HFFc6 (cell line): Measurements from ENCODE around the gene SHANK2. TPM values are rescaled to one million over a fixed set of nuclear protein-coding genes. Genes with fewer than 3 reads are reported as not detected.

Source experiments
- DNase-seq: peaks from one replicate; pipeline ENCODE4 v3.0.0-alpha.2; 2018
- H3K27ac Mint-ChIP-seq: 2 replicates; pipeline ENCODE4 v1.8.0; 2020; ENCODE audit warnings: mild to moderate bottlenecking, mixed read lengths
- H3K27me3 Mint-ChIP-seq: 2 replicates; pipeline ENCODE4 v1.8.0; 2021; ENCODE audit warnings: mild to moderate bottlenecking, moderate library complexity, mixed read lengths; ENCODE audit not compliant: insufficient read depth
- H3K36me3 Mint-ChIP-seq: 2 replicates; pipeline ENCODE4 v1.8.0; 2021; ENCODE audit warnings: low read depth, mixed read lengths
- H3K4me1 Mint-ChIP-seq: 2 replicates; pipeline ENCODE4 v1.8.0; 2020; ENCODE audit warnings: low read depth, mixed read lengths
- H3K4me3 Mint-ChIP-seq: 2 replicates; pipeline ENCODE4 v1.8.0; 2020; ENCODE audit warnings: mild to moderate bottlenecking, moderate library complexity, mixed read lengths
- H3K9me3 Mint-ChIP-seq: 2 replicates; pipeline ENCODE4 v1.8.0; 2020; ENCODE audit warnings: mild to moderate bottlenecking, mixed read lengths
- total RNA-seq, 6 experiments: library from RNA; stranded (reverse); fragmentation: NEBNext Ultra II Directional; extraction: Animal tissue kit (Norgen Biotek cat#: 25700); gene quantifications; 2 replicates in 1 of 6; 3 replicates in 5 of 6; pipeline ENCODE4 v1.2.3, GENCODE V29; 2021
- TF ChIP-seq, protein P1 (sequence below): fragments of 200-600 bp; sonication (generic); IDR thresholded peaks from 2 replicates; pipeline ENCODE4 v1.5.0; 2021; ENCODE audit warnings: antibody characterized with exemption, mild to moderate bottlenecking

The SHANK2 gene
- total RNA-seq, 6 experiments from 2014 or later = 0.77 to 2.0 (median 1.0) TPM

DNA sequence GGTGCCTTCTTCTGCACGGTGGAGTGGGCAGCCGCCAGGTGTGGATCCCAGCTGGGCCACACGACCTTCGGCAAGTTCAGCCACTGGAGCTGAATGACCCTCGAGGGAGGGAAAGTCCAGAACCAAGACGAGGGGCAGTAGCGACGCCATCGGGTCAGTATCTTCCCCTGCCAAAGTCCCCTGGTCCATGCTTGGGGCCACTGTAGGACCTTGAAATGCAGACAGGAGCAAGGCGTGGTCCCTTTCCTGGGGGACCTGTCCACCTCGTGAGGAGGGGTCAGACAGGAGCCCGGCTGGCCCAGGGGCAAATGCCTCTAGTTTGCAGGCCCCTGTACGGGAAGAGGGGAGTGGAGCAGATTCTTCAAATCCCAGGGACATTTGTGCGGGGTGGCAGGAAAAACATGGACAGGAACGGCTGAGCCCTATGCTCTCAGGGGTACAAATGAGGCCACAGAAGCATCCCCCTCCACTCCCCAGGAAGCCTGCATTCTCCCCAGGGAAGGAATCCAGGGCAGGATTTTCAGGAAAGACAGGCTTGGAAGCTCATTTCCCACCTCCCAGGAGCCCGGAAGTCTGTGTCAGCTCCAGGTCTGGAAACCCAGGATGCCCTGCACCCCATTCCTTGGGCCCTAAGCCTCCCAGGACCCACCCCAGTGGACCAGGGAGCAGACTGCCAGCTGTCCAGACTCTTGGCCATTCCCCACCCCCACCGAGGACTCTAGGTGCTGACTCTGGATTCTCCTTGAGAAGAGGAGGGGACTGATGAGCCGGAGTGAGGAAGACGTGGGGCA is 6.6 kb downstream of the SHANK2 start:
- Mint-ChIP-seq H3K4me1 (peaks cover 12% of the 10 kb centered on the region), H3K27ac (no peak overlapping the region), H3K27me3 (peaks cover 17% of the 10 kb centered on the region), H3K4me3 (no peak overlapping the region), H3K36me3 (no peaks in the 10 kb centered on the region), H3K9me3 (no peaks in the 10 kb centered on the region; the same call in 1 of the 2 replicates)
- no peak for DNase-seq
- TF ChIP-seq, protein P1, sequence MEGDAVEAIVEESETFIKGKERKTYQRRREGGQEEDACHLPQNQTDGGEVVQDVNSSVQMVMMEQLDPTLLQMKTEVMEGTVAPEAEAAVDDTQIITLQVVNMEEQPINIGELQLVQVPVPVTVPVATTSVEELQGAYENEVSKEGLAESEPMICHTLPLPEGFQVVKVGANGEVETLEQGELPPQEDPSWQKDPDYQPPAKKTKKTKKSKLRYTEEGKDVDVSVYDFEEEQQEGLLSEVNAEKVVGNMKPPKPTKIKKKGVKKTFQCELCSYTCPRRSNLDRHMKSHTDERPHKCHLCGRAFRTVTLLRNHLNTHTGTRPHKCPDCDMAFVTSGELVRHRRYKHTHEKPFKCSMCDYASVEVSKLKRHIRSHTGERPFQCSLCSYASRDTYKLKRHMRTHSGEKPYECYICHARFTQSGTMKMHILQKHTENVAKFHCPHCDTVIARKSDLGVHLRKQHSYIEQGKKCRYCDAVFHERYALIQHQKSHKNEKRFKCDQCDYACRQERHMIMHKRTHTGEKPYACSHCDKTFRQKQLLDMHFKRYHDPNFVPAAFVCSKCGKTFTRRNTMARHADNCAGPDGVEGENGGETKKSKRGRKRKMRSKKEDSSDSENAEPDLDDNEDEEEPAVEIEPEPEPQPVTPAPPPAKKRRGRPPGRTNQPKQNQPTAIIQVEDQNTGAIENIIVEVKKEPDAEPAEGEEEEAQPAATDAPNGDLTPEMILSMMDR = no peak

DNA sequence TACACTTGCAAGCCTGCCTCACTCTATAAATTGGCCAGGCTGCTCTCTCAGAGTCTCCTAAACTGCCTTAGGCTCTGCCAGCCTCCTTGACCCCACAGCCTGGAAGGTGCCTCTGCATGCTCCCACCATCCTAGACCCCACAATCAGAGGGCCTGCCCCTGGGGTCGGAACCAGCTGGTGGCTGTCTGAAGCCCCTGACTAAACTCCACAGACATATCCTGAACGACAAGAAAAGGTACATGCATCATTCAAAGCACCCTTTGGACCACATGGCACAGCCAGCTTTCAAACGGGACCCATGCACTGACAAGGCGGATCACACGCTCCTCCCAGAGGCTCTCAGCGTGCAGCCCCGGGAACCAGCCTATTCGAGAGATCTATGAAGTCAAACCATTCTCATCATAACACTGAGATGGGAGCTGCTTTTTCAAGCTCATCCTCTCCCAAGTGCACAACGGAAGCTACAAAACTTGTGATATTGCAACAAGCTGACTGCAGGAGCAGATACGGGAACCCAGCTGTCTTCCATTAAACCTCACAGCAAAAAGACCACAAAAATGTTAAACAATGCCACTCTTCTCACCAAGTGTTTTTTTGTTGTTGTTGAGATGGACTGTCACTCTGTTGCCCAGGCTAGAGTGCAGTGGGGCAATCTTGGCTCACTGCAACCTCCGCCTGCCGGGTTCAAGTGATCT is 8.1 kb downstream of the SHANK2 start:
- Mint-ChIP-seq H3K4me3 (no peak overlapping the region), H3K36me3 (no peaks in the 10 kb centered on the region), H3K27ac (no peak overlapping the region), H3K9me3 (no peaks in the 10 kb centered on the region), H3K27me3 (peaks cover 10% of the 10 kb centered on the region), H3K4me1 (peaks cover 15% of the 10 kb centered on the region)
- DNase-seq = no peak
- TF ChIP-seq, protein P1 = no peak

DNA sequence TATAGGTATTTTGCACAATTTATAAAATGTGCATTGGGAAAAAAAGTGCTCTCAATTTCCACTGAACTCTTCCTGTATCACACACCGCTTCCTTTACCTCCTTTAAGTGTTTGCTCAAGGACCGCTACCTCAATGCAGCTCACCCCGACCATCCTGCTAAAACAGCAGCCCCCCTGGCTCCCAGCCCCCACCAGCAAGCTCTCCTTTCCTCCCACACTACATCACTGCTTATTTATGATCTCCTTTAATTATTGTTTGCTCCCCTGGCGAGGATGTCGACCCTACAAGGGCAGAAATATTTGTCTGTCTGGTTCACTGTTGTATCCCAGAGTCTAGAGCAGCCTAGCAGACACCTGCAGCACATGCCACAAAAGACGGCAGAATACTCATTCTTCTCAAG is 10.0 kb downstream of the SHANK2 start:
- Mint-ChIP-seq H3K4me3 (no peak overlapping the region), H3K27me3 (peaks cover 4% of the 10 kb centered on the region), H3K4me1 (peaks cover 15% of the 10 kb centered on the region), H3K36me3 (no peaks in the 10 kb centered on the region), H3K9me3 (no peaks in the 10 kb centered on the region), H3K27ac (no peak overlapping the region)
- TF ChIP-seq, protein P1 = no peak
- no peak for DNase-seq

DNA sequence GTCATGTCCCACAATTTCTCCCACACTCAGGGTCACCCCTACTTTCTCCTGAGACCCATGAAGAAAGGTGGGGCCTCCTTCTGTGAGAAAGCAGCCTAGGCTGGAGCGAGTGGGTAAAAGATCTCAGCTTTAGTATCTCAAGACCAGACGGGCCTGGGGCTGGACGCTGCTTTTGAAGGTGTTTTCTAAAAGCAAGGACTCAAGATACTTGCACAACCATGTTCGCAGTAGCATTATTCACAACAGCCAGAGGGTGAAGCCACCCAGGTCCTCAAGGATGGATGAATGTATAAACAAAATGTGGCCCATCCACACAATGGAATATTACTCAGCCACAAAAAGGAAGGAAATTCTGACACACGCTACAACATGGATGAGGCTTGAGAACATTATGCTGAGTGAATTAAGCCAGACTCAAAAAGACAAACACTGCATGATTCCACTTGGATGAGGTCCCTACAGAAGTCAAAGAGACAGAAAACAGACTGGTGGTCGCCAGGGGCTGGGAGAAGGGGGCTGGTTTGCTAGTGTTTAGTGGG is 10.6 kb downstream of the SHANK2 start:
- Mint-ChIP-seq H3K4me1 (peaks cover 15% of the 10 kb centered on the region), H3K9me3 (no peaks in the 10 kb centered on the region), H3K27me3 (peaks cover 6% of the 10 kb centered on the region), H3K36me3 (no peaks in the 10 kb centered on the region), H3K27ac (peak overlapping the region; percentile 80; the same call in 1 of the 2 replicates), H3K4me3 (peak overlapping the region; percentile 77)
- TF ChIP-seq, protein P1 = no peak
- no peak for DNase-seq

DNA sequence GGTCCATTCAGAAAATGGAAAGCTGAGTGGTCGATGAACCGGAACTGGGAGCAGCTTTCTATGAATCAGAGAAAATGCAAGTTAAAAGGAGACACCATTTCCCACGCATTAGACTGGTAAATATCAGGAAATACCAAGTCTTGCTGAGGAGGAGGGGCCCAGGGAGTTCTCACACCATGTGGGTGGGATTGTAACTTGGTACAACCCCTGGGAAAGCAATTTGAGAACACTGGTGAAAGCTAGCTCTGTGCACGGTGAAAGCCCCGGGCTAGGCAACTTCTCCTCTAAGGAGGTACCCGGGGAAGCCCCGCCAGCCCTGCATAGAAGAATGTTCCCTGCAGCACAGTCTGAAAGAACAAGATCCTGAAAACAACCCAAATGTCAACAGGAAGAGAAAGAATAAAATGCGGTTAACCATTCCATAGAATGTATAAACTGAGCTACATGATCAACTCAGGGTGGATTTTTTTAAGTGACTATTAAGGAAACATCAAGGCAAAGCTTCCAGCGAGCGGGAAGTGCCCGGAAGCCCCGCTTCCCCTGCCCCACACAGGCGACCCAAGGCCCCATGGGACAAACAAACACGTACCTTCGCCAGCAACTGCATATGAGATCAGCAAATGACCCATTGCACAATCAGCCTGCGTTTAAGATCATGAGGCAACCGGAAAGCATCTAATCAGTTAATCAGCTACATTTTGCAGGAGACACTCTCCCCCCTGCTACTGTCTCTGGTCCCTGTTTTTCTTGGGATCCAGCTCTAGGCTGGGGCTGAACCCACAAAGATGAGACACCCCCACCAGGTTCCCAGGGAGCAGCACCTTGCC is 11.3 kb downstream of the SHANK2 start:
- Mint-ChIP-seq H3K9me3 (no peaks in the 10 kb centered on the region), H3K36me3 (no peaks in the 10 kb centered on the region), H3K4me3 (peak overlapping the region; percentile 77), H3K27ac (peak overlapping the region; percentile 80), H3K4me1 (peaks cover 15% of the 10 kb centered on the region), H3K27me3 (peaks cover 6% of the 10 kb centered on the region)
- peak; percentile 73 for DNase-seq
- TF ChIP-seq, protein P1 = no peak
